Measurements from ENCODE around the gene ULK1. TPM values are rescaled to one million over a fixed set of nuclear protein-coding genes. Genes with fewer than 3 reads are reported as not detected.
A peak's percentile ranks its signal among the peaks of the same experiment; 100 is the strongest.

Gene ULK1
- total RNA-seq, 1 donor from 2014 or later, result 3.2 TPM

- H3K36me3 ChIP-seq (ENCODE audit: control insufficient read depth, insufficient read depth, low read length), result peaks cover 51% of the 10 kb centered on the region
- no peaks in the 10 kb centered on the region for H3K27me3 ChIP-seq (ENCODE audit: control insufficient read depth, insufficient read depth, low read length)
- FAIRE-seq, result no peak
- no peak for DNase-seq (ENCODE audit: low read depth)
- H3K4me3 ChIP-seq (ENCODE audit: low read depth, low read length), result no peak overlapping the region
- TF ChIP-seq, protein P1, sequence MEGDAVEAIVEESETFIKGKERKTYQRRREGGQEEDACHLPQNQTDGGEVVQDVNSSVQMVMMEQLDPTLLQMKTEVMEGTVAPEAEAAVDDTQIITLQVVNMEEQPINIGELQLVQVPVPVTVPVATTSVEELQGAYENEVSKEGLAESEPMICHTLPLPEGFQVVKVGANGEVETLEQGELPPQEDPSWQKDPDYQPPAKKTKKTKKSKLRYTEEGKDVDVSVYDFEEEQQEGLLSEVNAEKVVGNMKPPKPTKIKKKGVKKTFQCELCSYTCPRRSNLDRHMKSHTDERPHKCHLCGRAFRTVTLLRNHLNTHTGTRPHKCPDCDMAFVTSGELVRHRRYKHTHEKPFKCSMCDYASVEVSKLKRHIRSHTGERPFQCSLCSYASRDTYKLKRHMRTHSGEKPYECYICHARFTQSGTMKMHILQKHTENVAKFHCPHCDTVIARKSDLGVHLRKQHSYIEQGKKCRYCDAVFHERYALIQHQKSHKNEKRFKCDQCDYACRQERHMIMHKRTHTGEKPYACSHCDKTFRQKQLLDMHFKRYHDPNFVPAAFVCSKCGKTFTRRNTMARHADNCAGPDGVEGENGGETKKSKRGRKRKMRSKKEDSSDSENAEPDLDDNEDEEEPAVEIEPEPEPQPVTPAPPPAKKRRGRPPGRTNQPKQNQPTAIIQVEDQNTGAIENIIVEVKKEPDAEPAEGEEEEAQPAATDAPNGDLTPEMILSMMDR (IDR thresholded peaks at IDR 0.05; ENCODE audit: insufficient read depth, low read length, severe bottlenecking), result no peak
Observed at GRCh38 chr12:131911851-131912477, 17.5 kb downstream of the ULK1 start.

- Histone ChIP-seq H3K27me3 (ENCODE audit: control insufficient read depth, insufficient read depth, low read length) (no peaks in the 10 kb centered on the region), H3K36me3 (ENCODE audit: control insufficient read depth, insufficient read depth, low read length) (peaks cover 55% of the 10 kb centered on the region), H3K4me3 (ENCODE audit: low read depth, low read length) (no peak overlapping the region)
- FAIRE-seq (no peak), DNase-seq (ENCODE audit: low read depth) (peak; percentile 66)
- TF ChIP-seq, protein P1 (IDR thresholded peaks at IDR 0.05; ENCODE audit: insufficient read depth, low read length, severe bottlenecking), result peak; percentile 9
Observed at GRCh38 chr12:131912518-131913274, 18.3 kb downstream of the ULK1 start.

DNA sequence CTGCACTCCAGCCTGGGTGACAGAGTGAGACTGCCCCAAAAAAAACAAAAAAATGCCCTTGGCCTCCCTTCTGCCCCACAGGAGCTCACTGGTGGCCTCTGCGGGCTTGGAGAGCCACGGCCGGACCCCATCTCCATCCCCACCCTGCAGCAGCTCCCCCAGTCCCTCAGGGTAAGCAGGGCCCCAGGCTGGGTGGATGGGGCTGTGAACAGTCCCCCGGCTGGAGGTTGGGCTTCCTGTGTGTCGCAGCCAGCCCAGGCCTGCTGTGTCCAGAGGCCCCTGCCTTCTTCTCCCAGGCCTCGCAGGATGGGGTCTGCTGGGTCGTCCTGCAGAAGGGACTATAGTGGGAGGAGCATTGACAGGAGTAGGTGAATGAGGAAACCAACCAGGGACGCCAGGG, 19.2 kb downstream of the ULK1 start:
- FAIRE-seq (no peak), DNase-seq (ENCODE audit: low read depth) (no peak)
- TF ChIP-seq, protein P1 (IDR thresholded peaks at IDR 0.05; ENCODE audit: insufficient read depth, low read length, severe bottlenecking), result no peak
- no peaks in the 10 kb centered on the region for H3K27me3 ChIP-seq (ENCODE audit: control insufficient read depth, insufficient read depth, low read length)
- H3K4me3 ChIP-seq (ENCODE audit: low read depth, low read length), result no peak overlapping the region
- peaks cover 54% of the 10 kb centered on the region for H3K36me3 ChIP-seq (ENCODE audit: control insufficient read depth, insufficient read depth, low read length)

DNA sequence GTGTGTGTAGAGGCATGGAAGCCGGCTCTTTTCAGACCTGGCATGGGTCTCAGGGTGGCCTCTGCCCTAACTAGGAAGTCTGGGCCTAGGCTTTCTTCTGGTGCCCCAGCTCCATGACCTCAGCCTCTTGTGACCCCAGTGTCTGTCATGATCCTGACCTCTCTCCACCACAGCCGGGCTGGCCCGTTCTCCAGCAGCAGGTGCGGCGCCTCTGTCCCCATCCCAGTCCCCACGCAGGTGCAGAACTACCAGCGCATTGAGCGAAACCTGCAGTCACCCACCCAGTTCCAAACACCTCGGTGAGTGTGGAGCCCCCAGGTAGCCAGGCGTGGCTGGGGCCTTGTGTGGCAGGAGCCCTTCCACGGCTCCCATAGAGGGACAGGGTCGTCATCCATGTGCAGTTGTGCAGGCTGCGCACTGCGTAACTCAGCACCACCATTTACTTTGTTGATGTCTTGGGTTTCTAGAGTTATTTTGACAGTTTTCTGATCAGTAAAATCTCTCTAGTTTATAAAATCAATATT, 19.8 kb downstream of the ULK1 start:
- Histone ChIP-seq H3K27me3 (ENCODE audit: control insufficient read depth, insufficient read depth, low read length) (no peaks in the 10 kb centered on the region), H3K36me3 (ENCODE audit: control insufficient read depth, insufficient read depth, low read length) (peaks cover 54% of the 10 kb centered on the region), H3K4me3 (ENCODE audit: low read depth, low read length) (no peak overlapping the region)
- no peak for DNase-seq (ENCODE audit: low read depth)
- TF ChIP-seq, protein P1 (IDR thresholded peaks at IDR 0.05; ENCODE audit: insufficient read depth, low read length, severe bottlenecking), result no peak
- no peak for FAIRE-seq

- no peak overlapping the region for H3K4me3 ChIP-seq (ENCODE audit: low read depth, low read length)
- no peaks in the 10 kb centered on the region for H3K27me3 ChIP-seq (ENCODE audit: control insufficient read depth, insufficient read depth, low read length)
- peaks cover 55% of the 10 kb centered on the region for H3K36me3 ChIP-seq (ENCODE audit: control insufficient read depth, insufficient read depth, low read length)
- TF ChIP-seq, protein P1 (IDR thresholded peaks at IDR 0.05; ENCODE audit: insufficient read depth, low read length, severe bottlenecking), result no peak
- no peak for FAIRE-seq
- DNase-seq (ENCODE audit: low read depth), result no peak
Observed at GRCh38 chr12:131915000-131915689, 20.7 kb downstream of the ULK1 start.
